ENCODE measurements around the gene SH2B3. TPM values are rescaled to one million over a fixed set of nuclear protein-coding genes. Genes with fewer than 3 reads are reported as not detected.

The SH2B3 gene
- total and polyA plus RNA-seq, 9 of the 15 experiments (the other 6 are each of a cell fraction or from before 2014, with no cell fraction given): 10.8 to 75.3 (median 37.4) TPM

DNA sequence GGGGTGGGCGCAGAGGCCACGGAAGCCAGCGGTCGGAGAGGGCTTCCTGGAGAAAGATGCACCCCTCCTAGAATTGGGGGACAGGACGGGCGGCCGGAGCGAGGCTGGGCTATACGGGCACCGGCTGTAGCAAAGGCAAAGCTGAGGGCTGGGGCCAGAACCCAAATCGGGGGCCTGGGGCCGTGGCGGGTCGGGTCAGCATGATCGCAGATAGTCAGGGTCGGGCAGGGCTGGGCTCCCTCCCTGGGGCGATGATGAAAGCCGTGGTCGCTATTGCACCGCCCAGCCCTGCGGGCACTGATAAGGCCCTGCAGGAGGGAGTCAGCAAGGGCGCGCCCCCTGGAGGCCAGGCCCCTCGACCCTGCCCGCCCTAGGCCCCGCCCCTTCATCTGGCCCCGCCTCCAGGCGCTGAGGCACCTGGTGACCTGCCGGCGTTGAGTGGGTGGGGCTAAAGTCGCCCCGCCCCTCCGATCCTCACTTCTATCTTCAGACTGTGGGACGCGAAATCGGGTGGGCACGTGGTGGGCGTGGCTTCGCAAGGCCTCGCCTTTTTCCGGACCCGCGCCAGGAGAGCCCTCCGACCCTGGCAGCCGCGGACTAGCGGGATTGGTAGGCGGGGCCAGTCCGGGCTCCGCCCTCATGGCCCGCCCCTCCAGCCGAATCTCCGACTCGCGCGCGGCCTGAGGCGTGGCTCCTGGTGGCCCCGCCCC, 419 bp upstream of the SH2B3 start (continued):
- TF ChIP-seq, protein P1, sequence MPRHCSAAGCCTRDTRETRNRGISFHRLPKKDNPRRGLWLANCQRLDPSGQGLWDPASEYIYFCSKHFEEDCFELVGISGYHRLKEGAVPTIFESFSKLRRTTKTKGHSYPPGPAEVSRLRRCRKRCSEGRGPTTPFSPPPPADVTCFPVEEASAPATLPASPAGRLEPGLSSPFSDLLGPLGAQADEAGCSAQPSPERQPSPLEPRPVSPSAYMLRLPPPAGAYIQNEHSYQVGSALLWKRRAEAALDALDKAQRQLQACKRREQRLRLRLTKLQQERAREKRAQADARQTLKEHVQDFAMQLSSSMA (CRISPR knock-in tag; IDR thresholded peaks at IDR 0.05): peak; percentile 76; the same call in 1 of the 2 replicates
- TF ChIP-seq DNMT1 (IDR thresholded peaks at IDR 0.05) (no peak), TEAD4 (IDR thresholded peaks at IDR 0.05; ENCODE audit: low read length) (peak; percentile 68; the same call in 1 of the 2 replicates), TEAD4 (CRISPR knock-in tag; IDR thresholded peaks at IDR 0.05; ENCODE audit: borderline replicate concordance) (no peak), ZBTB8A (IDR thresholded peaks at IDR 0.05; ENCODE audit: partially characterized antibody) (no peak), RBBP5 (IDR thresholded peaks at IDR 0.05; ENCODE audit: borderline replicate concordance, insufficient read depth, low read length, poor library complexity, severe bottlenecking) (peak; percentile 31), CSDE1 (IDR thresholded peaks at IDR 0.05) (no peak), ZNF644 (tag; IDR thresholded peaks at IDR 0.05; ENCODE audit: low read depth) (peak; percentile 59; the same call in 1 of the 2 replicates), ZNF57 (CRISPR knock-in tag; IDR thresholded peaks at IDR 0.05) (no peak)
- TF ChIP-seq, protein P2, sequence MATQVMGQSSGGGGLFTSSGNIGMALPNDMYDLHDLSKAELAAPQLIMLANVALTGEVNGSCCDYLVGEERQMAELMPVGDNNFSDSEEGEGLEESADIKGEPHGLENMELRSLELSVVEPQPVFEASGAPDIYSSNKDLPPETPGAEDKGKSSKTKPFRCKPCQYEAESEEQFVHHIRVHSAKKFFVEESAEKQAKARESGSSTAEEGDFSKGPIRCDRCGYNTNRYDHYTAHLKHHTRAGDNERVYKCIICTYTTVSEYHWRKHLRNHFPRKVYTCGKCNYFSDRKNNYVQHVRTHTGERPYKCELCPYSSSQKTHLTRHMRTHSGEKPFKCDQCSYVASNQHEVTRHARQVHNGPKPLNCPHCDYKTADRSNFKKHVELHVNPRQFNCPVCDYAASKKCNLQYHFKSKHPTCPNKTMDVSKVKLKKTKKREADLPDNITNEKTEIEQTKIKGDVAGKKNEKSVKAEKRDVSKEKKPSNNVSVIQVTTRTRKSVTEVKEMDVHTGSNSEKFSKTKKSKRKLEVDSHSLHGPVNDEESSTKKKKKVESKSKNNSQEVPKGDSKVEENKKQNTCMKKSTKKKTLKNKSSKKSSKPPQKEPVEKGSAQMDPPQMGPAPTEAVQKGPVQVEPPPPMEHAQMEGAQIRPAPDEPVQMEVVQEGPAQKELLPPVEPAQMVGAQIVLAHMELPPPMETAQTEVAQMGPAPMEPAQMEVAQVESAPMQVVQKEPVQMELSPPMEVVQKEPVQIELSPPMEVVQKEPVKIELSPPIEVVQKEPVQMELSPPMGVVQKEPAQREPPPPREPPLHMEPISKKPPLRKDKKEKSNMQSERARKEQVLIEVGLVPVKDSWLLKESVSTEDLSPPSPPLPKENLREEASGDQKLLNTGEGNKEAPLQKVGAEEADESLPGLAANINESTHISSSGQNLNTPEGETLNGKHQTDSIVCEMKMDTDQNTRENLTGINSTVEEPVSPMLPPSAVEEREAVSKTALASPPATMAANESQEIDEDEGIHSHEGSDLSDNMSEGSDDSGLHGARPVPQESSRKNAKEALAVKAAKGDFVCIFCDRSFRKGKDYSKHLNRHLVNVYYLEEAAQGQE (IDR thresholded peaks at IDR 0.05; ENCODE audit: borderline replicate concordance): peak; percentile 81
- TF ChIP-seq, protein P2 (CRISPR knock-in tag; IDR thresholded peaks at IDR 0.05; ENCODE audit: low read depth): peak; percentile 67; the same call in 1 of the 2 replicates
- TF ChIP-seq, protein P3, sequence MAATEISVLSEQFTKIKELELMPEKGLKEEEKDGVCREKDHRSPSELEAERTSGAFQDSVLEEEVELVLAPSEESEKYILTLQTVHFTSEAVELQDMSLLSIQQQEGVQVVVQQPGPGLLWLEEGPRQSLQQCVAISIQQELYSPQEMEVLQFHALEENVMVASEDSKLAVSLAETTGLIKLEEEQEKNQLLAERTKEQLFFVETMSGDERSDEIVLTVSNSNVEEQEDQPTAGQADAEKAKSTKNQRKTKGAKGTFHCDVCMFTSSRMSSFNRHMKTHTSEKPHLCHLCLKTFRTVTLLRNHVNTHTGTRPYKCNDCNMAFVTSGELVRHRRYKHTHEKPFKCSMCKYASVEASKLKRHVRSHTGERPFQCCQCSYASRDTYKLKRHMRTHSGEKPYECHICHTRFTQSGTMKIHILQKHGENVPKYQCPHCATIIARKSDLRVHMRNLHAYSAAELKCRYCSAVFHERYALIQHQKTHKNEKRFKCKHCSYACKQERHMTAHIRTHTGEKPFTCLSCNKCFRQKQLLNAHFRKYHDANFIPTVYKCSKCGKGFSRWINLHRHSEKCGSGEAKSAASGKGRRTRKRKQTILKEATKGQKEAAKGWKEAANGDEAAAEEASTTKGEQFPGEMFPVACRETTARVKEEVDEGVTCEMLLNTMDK (IDR thresholded peaks at IDR 0.05; ENCODE audit: borderline replicate concordance, insufficient read depth, low read depth, low read length, poor library complexity, severe bottlenecking): peak; percentile 80
